ENCODE measurements around the gene NR1D2.
"Not testable (repeated sequence)": the region's sequence is repeated elsewhere in the genome, so short reads cannot be mapped to it uniquely, and the experiment has no call there.

NR1D2 gene

GRCh38 chr3:24018784-24019570 lies 73.9 kb downstream of the NR1D2 start:
- no peak overlapping the region for H3K4me3 Mint-ChIP-seq
- intact Hi-C loops (cut with micrococcal nuclease): no loop called here
- H3K27ac Mint-ChIP-seq: no peak overlapping the region

DNA sequence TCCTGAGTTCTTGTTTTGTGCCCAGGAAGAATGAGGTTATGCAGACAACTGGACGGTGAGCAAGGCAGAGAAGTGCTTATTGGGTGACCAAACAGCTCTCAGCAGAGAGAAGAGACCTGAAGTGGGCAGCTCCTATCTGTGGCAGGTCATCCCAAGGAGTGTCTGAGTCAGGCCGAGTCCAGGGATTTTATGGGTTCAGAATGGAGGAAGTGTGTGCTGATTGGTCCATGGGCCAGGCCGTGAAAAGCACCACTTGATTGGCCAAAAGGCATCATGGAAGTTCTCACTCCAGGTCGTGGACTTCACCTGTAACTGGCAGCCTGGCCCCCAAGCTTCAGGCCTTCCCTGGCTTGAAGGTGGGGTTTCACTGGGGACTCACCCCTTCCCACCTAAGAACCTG lies 74.5 kb downstream of the NR1D2 start:
- Mint-ChIP-seq H3K36me3 (ENCODE audit: low read depth) (no peaks in the 10 kb centered on the region), H3K27ac (no peak overlapping the region), H3K27me3 (no peaks in the 10 kb centered on the region), H3K4me3 (no peak overlapping the region), H3K9me3 (no peaks in the 10 kb centered on the region), H3K4me1 (ENCODE audit: low read depth) (no peaks in the 10 kb centered on the region)
- intact Hi-C loops (cut with micrococcal nuclease): no loop called here

More at GRCh38 chr3:24018784-24019570, 73.9 kb downstream of the NR1D2 start:
- no peaks in the 10 kb centered on the region for H3K4me1 Mint-ChIP-seq (ENCODE audit: low read depth)
- no peaks in the 10 kb centered on the region for H3K36me3 Mint-ChIP-seq (ENCODE audit: low read depth)
- no peaks in the 10 kb centered on the region for H3K9me3 Mint-ChIP-seq
- no peaks in the 10 kb centered on the region for H3K27me3 Mint-ChIP-seq

- Mint-ChIP-seq H3K27me3 (no peaks in the 10 kb centered on the region), H3K36me3 (ENCODE audit: low read depth) (no peaks in the 10 kb centered on the region), H3K27ac (no peak overlapping the region), H3K4me3 (no peak overlapping the region), H3K9me3 (no peaks in the 10 kb centered on the region), H3K4me1 (ENCODE audit: low read depth) (no peaks in the 10 kb centered on the region)
- intact Hi-C loops (cut with micrococcal nuclease): no loop called here
These were observed 75.1 kb downstream of the NR1D2 start for GRCh38 chr3:24020036-24020691.

DNA sequence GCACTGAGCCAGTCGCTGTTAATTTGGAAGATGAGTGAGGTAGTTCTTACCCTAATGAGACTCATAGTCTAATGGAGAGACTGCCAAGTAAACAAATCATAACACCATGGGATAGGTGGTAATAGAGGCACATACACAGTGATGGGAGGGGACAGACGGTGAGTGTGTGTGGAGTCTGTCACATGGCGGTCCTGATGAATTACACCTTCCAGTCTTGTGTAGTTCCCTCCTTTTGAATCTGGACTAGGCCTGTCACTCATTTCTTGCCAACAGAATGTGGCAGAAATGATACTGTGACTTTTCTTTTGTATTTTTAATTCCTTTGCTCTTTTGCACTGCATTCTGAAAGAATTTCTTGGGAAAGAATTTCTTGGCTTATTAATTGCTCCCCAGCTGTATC lies 78.1 kb downstream of the NR1D2 start:
- Mint-ChIP-seq H3K27ac (no peak overlapping the region), H3K36me3 (ENCODE audit: low read depth) (no peaks in the 10 kb centered on the region), H3K27me3 (no peaks in the 10 kb centered on the region), H3K4me3 (no peak overlapping the region), H3K9me3 (no peaks in the 10 kb centered on the region), H3K4me1 (ENCODE audit: low read depth) (no peaks in the 10 kb centered on the region)
- intact Hi-C loops (cut with micrococcal nuclease): no loop called here

DNA sequence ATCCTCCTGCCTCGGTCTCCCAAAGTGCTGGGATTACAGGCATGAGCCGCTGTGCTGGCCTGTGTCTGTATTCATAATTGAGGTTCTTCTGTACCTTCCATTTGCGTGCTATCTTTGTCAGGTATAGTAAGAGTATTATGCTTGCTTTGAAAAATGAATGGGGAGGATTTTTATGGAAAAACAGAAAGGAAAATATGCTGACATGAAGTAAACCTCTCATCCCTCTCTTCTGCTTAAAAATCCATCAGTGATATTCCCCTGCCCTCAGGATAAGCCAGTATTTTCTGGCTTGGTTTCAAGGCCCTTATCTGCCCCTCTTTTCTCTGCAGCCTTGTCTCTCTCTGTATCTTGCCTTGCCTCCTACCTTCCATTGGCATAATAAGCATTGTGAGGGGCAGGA lies 80.7 kb downstream of the NR1D2 start:
- Mint-ChIP-seq H3K36me3 (ENCODE audit: low read depth) (no peaks in the 10 kb centered on the region), H3K4me3 (no peak overlapping the region), H3K9me3 (no peaks in the 10 kb centered on the region), H3K27me3 (no peaks in the 10 kb centered on the region), H3K27ac (no peak overlapping the region), H3K4me1 (ENCODE audit: low read depth) (no peaks in the 10 kb centered on the region)
- intact Hi-C loops (cut with micrococcal nuclease): no loop called here

DNA sequence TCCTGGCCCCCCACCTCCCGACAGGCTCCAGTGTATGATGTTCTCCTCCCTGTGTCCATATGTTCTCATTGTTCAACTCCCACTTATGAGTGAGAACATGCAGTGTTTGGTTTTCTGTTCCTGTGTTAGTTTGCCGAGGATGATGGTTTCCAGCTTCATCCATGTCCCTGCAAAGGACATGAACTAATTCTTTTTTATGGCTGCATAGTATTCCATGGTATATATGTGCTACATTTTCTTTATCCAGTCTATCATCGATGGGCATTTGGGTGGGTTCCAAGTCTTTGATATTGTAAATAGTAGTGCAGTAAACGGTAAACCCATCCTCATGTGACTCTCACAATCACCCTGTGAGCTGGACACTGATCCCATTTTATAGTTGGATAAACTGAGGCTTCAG lies 81.6 kb downstream of the NR1D2 start:
- intact Hi-C loops (cut with micrococcal nuclease); H3K27ac Mint-ChIP-seq: not testable (repeated sequence)

DNA sequence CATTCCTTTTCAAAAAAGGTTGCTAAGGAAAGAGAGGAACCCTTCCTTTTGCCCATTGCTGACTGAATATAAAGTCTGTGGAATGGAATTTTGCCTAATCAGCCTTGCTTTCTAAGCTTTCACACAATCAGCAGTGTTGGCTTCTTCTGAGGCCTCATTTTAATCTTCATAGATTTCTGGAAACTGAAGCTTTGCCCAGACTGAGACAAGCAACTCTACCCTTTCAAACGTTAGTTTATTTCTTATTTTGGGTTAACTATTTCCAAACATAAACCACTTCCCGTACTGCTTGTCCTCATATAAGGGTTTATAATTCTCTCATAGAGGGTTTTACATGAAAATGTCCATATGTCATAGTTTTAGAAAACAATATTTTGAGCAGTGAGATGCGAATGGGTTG lies 82.9 kb downstream of the NR1D2 start:
- intact Hi-C loops (cut with micrococcal nuclease): no loop called here
- Mint-ChIP-seq H3K27me3 (no peaks in the 10 kb centered on the region), H3K9me3 (no peaks in the 10 kb centered on the region), H3K36me3 (ENCODE audit: low read depth) (no peaks in the 10 kb centered on the region), H3K4me3 (no peak overlapping the region), H3K27ac (no peak overlapping the region), H3K4me1 (ENCODE audit: low read depth) (no peaks in the 10 kb centered on the region)

More for the DNA sequence above, 81.6 kb downstream of the NR1D2 start:
- not testable (repeated sequence) for H3K9me3 Mint-ChIP-seq; H3K4me3 Mint-ChIP-seq; H3K27me3 Mint-ChIP-seq; H3K4me1 Mint-ChIP-seq (ENCODE audit: low read depth); H3K36me3 Mint-ChIP-seq (ENCODE audit: low read depth)
